Neuron (in vitro differentiated cells): Measurements from ENCODE around the gene PSMD9.
"Not testable (repeated sequence)": the region's sequence is repeated elsewhere in the genome, so short reads cannot be mapped to it uniquely, and the experiment has no call there.

Source experiments
- H2AFZ ChIP-seq: one replicate; pipeline ENCODE4 v1.6.1; 2013; ENCODE audit warnings: low read depth, mild to moderate bottlenecking, inconsistent platforms, low read length, moderate library complexity
- H3K27me3 ChIP-seq: one replicate; pipeline ENCODE4 v1.6.1; 2013; ENCODE audit warnings: low read length; ENCODE audit not compliant: insufficient read depth
- H3K36me3 ChIP-seq: one replicate; pipeline ENCODE4 v1.6.1; 2013; ENCODE audit warnings: low read length; ENCODE audit not compliant: insufficient read depth
- H3K4me1 ChIP-seq: one replicate; pipeline ENCODE4 v1.6.1; 2013; ENCODE audit warnings: low read length; ENCODE audit not compliant: insufficient read depth
- H3K4me3 ChIP-seq: 2 replicates; pipeline ENCODE4 v1.5.1; 2013; ENCODE audit warnings: mild to moderate bottlenecking, low read length, moderate library complexity
- H3K9me3 ChIP-seq: one replicate; pipeline ENCODE4 v1.6.1; 2013; ENCODE audit warnings: low read length

PSMD9 gene

GRCh38 chr12:121860257-121860656, 28.3 kb upstream of the PSMD9 start:
- Histone ChIP-seq H3K36me3 (no peaks in the 10 kb centered on the region), H3K27me3 (no peaks in the 10 kb centered on the region), H3K4me1 (peaks cover 22% of the 10 kb centered on the region), H3K9me3 (no peaks in the 10 kb centered on the region), H2AFZ (no peak overlapping the region), H3K4me3 (no peak overlapping the region)

DNA sequence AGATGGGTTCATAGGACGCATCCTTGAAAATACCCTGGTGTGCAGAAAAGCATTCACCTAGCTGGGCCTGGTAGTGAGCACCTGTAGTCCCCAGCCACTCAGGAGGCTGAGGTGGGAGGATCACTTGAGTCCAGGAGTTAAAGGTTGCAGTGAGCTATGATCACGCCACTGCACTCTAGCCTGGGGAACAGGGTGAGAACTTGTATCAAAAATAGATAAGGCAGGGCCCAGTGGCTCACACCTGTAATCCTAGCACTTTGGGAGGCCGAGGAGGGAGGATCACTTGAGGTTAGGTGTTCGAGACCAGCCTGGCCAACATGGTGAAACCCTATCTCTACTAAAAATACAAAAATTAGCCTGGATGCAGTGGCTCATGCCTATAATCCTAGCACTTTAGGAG, 27.9 kb upstream of the PSMD9 start:
- not testable (repeated sequence) for H3K27me3 ChIP-seq, H3K9me3 ChIP-seq, H3K4me3 ChIP-seq, H2AFZ ChIP-seq, H3K36me3 ChIP-seq
- peaks cover 22% of the 10 kb centered on the region for H3K4me1 ChIP-seq

GRCh38 chr12:121861636-121862254, 26.8 kb upstream of the PSMD9 start:
- Histone ChIP-seq H3K4me1 (peaks cover 22% of the 10 kb centered on the region), H3K9me3 (no peaks in the 10 kb centered on the region), H3K27me3 (no peaks in the 10 kb centered on the region), H2AFZ (peak overlapping the region; percentile 49), H3K36me3 (no peaks in the 10 kb centered on the region), H3K4me3 (peak overlapping the region; percentile 36)

DNA sequence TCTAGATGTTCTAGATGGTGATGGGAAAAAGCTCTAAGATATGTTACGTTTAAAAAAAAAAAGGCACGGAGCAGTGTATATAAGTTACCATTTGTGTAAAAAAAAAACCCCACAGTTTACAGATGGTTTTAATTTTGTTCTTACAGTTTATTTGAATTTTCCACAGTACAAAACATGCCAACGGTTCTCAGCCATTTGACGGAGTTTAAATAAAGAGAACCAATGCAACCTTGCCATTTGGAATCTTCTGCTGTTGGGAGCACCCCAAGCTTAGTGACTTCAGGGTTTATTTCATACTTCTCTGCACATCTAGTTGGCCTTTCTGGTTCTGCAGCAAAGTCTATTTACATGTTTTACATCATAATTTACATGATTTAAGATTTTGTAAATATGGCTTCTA, 22.3 kb upstream of the PSMD9 start:
- Histone ChIP-seq H3K4me1 (peaks cover 7% of the 10 kb centered on the region), H3K36me3 (no peaks in the 10 kb centered on the region), H3K9me3 (no peaks in the 10 kb centered on the region), H2AFZ (no peak overlapping the region), H3K27me3 (no peaks in the 10 kb centered on the region), H3K4me3 (no peak overlapping the region)

DNA sequence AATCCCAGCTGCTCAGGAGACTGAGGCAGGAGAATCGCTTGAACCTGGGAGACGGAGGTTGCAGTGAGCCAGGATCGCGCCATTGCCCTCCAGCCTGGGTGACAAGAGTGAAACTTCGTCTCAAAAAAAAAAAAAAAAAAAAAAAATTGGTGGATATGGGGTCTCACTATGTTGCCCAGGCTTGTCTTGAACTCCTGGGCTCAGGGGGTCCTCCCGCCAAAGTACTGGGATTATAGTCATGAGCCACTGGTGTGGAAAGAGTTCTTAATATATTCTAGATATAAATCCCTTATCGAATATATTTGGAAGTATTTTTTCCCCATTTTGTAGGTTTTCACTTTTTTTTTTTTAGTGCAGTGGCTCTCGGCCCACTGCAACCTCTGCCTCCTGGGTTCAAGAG, 19.4 kb upstream of the PSMD9 start:
- H3K4me1 ChIP-seq, H3K27me3 ChIP-seq, H3K9me3 ChIP-seq, H3K36me3 ChIP-seq, H2AFZ ChIP-seq, H3K4me3 ChIP-seq: not testable (repeated sequence)

DNA sequence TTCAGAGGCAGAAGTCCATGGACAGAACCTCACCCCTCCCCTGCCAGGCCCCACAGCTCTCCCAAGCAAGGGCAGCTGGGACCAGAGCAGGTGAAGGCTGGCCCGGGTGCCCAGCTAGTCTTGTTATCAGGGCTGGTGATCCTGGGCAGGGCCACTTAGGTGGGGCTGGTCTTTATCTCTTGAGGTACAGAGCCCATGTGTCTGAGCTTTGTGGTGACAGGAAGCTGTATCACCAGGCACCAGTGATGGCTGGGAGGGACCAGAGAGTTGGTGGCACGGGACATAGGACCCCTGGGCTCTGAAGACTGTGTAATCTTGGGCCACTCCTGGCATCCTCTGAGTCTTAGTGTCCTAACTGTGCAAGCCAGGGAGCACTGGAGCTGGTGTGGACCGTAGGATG, 17.1 kb upstream of the PSMD9 start:
- H3K36me3 ChIP-seq: no peaks in the 10 kb centered on the region
- H3K4me1 ChIP-seq: no peaks in the 10 kb centered on the region
- H3K9me3 ChIP-seq: no peaks in the 10 kb centered on the region
- H2AFZ ChIP-seq: no peak overlapping the region
- H3K4me3 ChIP-seq: no peak overlapping the region
- H3K27me3 ChIP-seq: no peaks in the 10 kb centered on the region

- Histone ChIP-seq H3K4me3 (no peak overlapping the region), H3K4me1 (no peaks in the 10 kb centered on the region), H3K36me3 (no peaks in the 10 kb centered on the region), H2AFZ (no peak overlapping the region), H3K27me3 (no peaks in the 10 kb centered on the region), H3K9me3 (no peaks in the 10 kb centered on the region)
Observed at GRCh38 chr12:121872546-121873215, 15.9 kb upstream of the PSMD9 start.

- Histone ChIP-seq H3K27me3 (no peaks in the 10 kb centered on the region), H2AFZ (no peak overlapping the region), H3K9me3 (no peaks in the 10 kb centered on the region), H3K36me3 (no peaks in the 10 kb centered on the region), H3K4me3 (no peak overlapping the region), H3K4me1 (no peaks in the 10 kb centered on the region)
Observed at GRCh38 chr12:121873216-121873569, 15.4 kb upstream of the PSMD9 start.

- no peaks in the 10 kb centered on the region for H3K9me3 ChIP-seq
- no peaks in the 10 kb centered on the region for H3K4me1 ChIP-seq
- H2AFZ ChIP-seq: no peak overlapping the region
- H3K36me3 ChIP-seq: no peaks in the 10 kb centered on the region
- no peak overlapping the region for H3K4me3 ChIP-seq
- H3K27me3 ChIP-seq: no peaks in the 10 kb centered on the region
Observed at GRCh38 chr12:121874071-121874470, 14.5 kb upstream of the PSMD9 start.

GRCh38 chr12:121875582-121875981, 13.0 kb upstream of the PSMD9 start:
- Histone ChIP-seq H3K36me3 (no peaks in the 10 kb centered on the region), H3K9me3 (no peaks in the 10 kb centered on the region), H3K27me3 (no peaks in the 10 kb centered on the region), H3K4me3 (no peak overlapping the region), H3K4me1 (no peaks in the 10 kb centered on the region), H2AFZ (no peak overlapping the region)

DNA sequence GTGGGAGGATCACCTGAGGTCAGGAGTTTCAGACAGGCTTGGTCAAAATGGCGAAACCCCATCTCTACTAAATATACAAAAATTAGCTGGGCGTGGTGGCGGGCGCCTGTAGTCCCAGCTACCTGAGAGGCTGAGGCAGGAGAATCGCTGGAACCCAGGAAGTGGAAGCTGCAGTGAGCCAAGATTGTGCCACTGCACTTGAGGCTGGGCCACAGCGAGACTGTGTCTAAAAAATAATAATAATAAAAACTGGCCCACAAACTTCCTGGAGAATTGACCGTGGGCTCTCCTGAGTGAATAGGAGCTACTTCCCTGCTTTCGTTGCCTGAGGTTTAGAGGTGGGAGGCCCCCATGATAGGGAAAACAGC, 12.5 kb upstream of the PSMD9 start:
- not testable (repeated sequence) for H3K9me3 ChIP-seq, H2AFZ ChIP-seq, H3K27me3 ChIP-seq, H3K36me3 ChIP-seq, H3K4me1 ChIP-seq, H3K4me3 ChIP-seq

DNA sequence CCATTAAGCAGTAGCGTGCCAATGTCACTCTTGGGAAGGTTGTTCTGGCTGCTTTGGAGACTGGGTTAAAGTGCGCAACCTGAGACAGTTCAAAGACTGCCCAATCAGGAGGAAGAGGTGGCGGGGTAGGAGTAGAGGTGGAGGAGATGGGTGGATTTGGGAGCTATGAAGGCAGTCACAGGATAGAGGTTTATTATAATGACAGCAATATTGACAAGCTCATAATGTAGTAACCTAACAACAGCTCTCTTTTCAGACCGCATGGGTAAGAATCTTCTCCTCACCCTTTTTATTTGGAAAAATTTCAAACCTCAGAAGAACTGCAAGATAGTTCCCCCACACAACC, 5.3 kb upstream of the PSMD9 start:
- H2AFZ ChIP-seq: no peak overlapping the region
- no peaks in the 10 kb centered on the region for H3K9me3 ChIP-seq
- H3K4me1 ChIP-seq: no peaks in the 10 kb centered on the region
- no peak overlapping the region for H3K4me3 ChIP-seq
- no peaks in the 10 kb centered on the region for H3K36me3 ChIP-seq
- H3K27me3 ChIP-seq: peaks cover 7% of the 10 kb centered on the region

GRCh38 chr12:121885129-121885528, 3.5 kb upstream of the PSMD9 start:
- not testable (repeated sequence) for H3K9me3 ChIP-seq, H3K27me3 ChIP-seq, H3K4me3 ChIP-seq, H3K36me3 ChIP-seq, H2AFZ ChIP-seq
- H3K4me1 ChIP-seq: peaks cover 10% of the 10 kb centered on the region

GRCh38 chr12:121888083-121888477, 510 bp upstream of the PSMD9 start:
- H3K27me3 ChIP-seq: peaks cover 2% of the 10 kb centered on the region
- H2AFZ ChIP-seq: peak overlapping the region; percentile 1
- peaks cover 10% of the 10 kb centered on the region for H3K4me1 ChIP-seq
- no peaks in the 10 kb centered on the region for H3K9me3 ChIP-seq
- H3K36me3 ChIP-seq: peaks cover 7% of the 10 kb centered on the region
- H3K4me3 ChIP-seq: peak overlapping the region; percentile 80
